GM19023 (cell line): ENCODE measurements around the gene LILRB3.

Source experiments
- ATAC-seq: cut with Tn5 transposase; IDR thresholded peaks from one replicate; pipeline ENCODE4 v1.9.1; 2021; ENCODE audit warnings: mild to moderate bottlenecking, moderate library complexity; ENCODE audit not compliant: unreplicated experiment

Gene LILRB3

GRCh38 chr19:54169149-54169740 lies 53.6 kb downstream of the LILRB3 start:
- no peak for ATAC-seq

GRCh38 chr19:54168174-54168917 lies 54.5 kb downstream of the LILRB3 start:
- ATAC-seq: peak; percentile 60
